CD4-positive, alpha-beta T cell treated with Interleukin-6 for 4 hours (primary cell): ENCODE data around the gene CD84.
"Not testable (repeated sequence)": the region's sequence is repeated elsewhere in the genome, so short reads cannot be mapped to it uniquely, and the experiment has no call there.

Source experiments
- DNase-seq: peaks from one replicate; pipeline ENCODE4 v3.0.0-alpha.2; 2020; ENCODE audit warnings: mixed read lengths

Gene CD84

DNA sequence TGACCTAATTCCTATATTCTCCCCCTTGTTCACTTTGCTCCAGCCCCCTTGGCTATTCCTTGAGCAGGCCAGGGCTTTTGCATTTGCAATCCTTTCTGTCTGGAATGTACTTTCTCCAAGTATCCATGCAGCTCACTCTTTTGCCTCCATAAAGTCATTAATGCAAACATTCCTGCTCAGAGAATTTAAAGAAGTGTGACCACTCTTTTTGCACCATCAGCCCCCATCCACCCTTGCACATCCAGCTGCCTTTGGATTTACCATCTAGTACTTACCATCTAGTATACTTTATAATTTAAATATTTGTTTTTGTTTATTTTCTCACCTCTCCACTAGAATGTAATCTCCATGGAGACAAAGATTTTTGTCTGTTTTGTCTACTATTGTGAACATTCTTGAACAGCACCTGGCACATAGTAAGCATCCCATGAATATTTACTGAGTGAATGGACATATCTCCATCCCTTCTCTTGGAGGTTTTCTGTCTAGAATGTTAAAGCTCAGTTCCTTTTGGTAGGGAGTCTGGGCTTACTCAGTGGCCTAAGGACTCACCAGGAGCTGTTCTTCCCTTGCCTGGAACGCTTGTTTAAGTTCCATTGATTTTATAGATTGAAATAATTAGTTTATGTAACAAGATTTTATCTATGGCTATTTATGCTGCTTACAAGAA lies 78.8 kb downstream of the CD84 start:
- no peak for DNase-seq

- DNase-seq, result no peak
Observed at GRCh38 chr1:160499631-160500030, 79.7 kb downstream of the CD84 start.

DNA sequence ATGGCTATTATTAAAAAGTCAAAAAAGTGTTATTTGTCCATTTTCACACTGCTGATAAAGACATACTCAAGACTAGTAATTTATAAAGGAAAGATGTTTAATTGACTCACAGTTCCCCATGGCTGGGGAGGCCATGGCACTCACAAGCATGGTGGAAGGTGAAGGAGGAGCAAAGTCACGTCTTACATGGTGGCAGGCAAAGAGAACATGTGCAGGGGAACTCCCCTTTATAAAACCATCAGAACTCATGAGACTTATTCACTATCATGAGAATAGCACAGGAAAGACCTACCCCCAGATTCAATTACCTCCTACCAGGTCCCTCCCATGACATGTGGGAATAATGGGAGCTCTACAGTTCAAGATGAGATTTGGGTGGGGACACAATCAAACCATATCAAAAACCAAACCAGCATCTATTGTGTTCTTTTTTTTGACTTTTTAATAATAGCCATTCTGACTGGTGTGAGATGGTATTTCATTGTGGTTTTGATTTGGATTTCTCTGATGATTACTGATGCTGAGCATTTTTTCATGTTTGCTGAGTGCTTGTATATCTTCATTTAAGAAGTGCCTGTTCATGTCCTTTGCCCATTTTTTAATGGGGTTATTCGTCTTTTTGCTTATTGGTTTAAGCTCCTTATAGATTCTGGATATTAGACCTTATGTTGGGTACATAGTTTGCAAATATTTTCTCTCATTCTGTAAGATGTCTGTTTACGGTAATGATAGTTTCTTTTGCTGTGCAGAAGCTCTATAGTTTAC lies 80.8 kb downstream of the CD84 start:
- DNase-seq, result not testable (repeated sequence)

DNA sequence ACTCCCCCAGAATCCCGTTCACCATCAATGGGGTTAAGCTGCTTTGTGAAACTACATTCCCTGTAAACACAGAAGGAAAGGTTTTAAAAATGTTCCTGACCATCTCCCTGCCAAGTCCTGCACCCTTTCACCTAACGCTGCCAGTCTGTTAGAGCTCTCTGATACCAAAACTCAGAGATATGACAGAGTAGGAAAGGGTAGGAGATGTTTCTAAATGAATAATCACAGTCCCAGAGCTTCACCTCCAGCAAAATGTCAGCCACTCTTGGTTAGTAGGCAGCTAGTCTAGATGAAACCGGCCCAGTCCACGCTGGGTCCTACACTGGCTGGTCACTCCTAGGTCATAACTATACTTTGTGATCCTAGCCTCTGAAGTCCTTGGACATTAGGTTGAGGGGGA lies 83.0 kb downstream of the CD84 start:
- no peak for DNase-seq

- DNase-seq, result peak; percentile 34
Observed at GRCh38 chr1:160494620-160495019, 84.7 kb downstream of the CD84 start.

DNA sequence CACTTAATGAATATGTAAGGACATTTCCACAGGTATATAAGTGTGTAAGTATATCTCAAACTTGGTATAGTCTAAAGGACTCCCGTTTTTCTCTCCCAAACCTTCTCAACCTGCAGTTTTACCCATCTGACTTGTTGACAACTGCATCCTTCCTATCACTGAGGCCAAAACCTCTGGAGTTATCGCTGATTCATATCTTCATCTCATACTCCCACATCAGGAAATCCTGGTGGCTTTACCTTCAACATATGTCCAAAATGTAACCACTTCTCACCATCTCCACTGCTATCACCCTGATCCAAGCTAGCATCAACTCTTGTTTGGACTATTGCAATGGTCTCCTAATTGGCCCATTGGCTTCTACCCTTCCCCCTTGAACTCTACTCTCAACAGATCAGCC lies 86.7 kb downstream of the CD84 start:
- no peak for DNase-seq

GRCh38 chr1:160491981-160492380 lies 87.3 kb downstream of the CD84 start:
- no peak for DNase-seq
